ENCODE results near the gene LRWD1. TPM values are rescaled to one million over a fixed set of nuclear protein-coding genes. Genes with fewer than 3 reads are reported as not detected.
"Not testable (repeated sequence)": the region's sequence is repeated elsewhere in the genome, so short reads cannot be mapped to it uniquely, and the experiment has no call there.

Gene LRWD1
- total RNA-seq, 1 donor from 2014 or later, result 22.1 TPM

DNA sequence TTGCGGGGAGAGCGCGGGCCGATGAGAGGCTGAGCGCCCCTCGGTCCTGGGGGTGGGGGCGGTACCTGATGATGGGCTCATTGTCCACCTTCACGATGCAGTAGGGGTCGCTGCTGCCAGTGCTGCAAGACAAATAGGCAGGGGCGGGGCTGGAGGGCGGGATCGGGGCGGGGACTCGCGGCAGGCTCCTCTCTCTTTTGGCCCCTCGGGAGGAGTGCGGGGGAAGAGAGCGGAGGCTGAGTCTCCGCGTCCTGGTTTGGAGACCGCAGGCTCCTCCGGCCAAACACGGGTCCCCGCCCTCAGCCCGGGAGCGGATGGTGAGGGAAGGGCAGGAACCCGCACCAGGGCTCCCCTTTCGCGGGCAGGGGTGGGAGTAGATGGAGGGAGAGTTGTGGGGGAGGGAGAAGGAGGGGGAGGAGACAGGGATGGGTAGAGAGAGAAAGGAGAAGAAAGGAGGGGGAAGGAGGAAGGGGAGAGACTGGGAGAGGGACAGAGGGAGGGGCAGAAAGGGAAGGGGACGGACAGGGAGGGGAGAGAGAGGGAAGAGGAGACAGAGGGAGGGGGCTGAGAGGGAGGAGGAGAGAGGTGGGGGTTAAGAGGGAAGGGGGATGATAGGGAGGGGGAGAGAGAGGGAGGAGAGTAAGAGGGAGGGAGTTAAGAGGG, 47.2 kb downstream of the LRWD1 start:
- H3K27me3 Mint-ChIP-seq (ENCODE audit: unreplicated experiment); H3K36me3 Mint-ChIP-seq (ENCODE audit: unreplicated experiment); H3K27ac Mint-ChIP-seq (ENCODE audit: unreplicated experiment); H3K4me1 Mint-ChIP-seq (ENCODE audit: unreplicated experiment); H3K4me3 Mint-ChIP-seq (ENCODE audit: unreplicated experiment); DNase-seq (ENCODE audit: extremely low spot score, unreplicated experiment); H3K9me3 Mint-ChIP-seq (ENCODE audit: unreplicated experiment): not testable (repeated sequence)

- H3K27me3 Mint-ChIP-seq (ENCODE audit: unreplicated experiment); H3K4me1 Mint-ChIP-seq (ENCODE audit: unreplicated experiment); H3K27ac Mint-ChIP-seq (ENCODE audit: unreplicated experiment); H3K9me3 Mint-ChIP-seq (ENCODE audit: unreplicated experiment); DNase-seq (ENCODE audit: extremely low spot score, unreplicated experiment); H3K36me3 Mint-ChIP-seq (ENCODE audit: unreplicated experiment); H3K4me3 Mint-ChIP-seq (ENCODE audit: unreplicated experiment): not testable (repeated sequence)
Measured at GRCh38 chr7:102512642-102513221, 47.9 kb downstream of the LRWD1 start.

GRCh38 chr7:102514881-102515721, 50.3 kb downstream of the LRWD1 start:
- H3K36me3 Mint-ChIP-seq (ENCODE audit: unreplicated experiment); H3K27ac Mint-ChIP-seq (ENCODE audit: unreplicated experiment); H3K27me3 Mint-ChIP-seq (ENCODE audit: unreplicated experiment); H3K4me3 Mint-ChIP-seq (ENCODE audit: unreplicated experiment); DNase-seq (ENCODE audit: extremely low spot score, unreplicated experiment); H3K4me1 Mint-ChIP-seq (ENCODE audit: unreplicated experiment); H3K9me3 Mint-ChIP-seq (ENCODE audit: unreplicated experiment): not testable (repeated sequence)

DNA sequence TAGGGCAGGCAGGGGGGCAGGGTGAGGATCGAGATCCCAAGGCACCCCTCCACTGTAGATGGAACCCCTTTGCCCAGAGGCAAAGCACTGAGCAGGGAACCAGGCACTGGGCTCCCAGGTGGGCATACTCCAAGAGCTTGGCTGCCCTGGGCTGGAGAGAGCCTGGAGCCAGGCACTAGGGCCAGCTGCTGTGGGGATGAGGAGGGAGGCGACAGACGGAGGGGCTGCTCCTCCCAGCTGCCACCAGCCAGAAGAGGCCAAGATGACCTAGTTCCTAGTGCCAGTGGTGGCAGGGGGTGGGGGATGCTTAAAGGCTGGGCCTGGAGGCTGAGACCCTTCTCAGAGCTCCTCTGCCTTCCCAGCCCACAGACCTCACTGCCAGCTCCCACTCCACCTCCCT, 51.1 kb downstream of the LRWD1 start:
- not testable (repeated sequence) for H3K4me3 Mint-ChIP-seq (ENCODE audit: unreplicated experiment); H3K27ac Mint-ChIP-seq (ENCODE audit: unreplicated experiment); H3K27me3 Mint-ChIP-seq (ENCODE audit: unreplicated experiment); H3K9me3 Mint-ChIP-seq (ENCODE audit: unreplicated experiment); H3K4me1 Mint-ChIP-seq (ENCODE audit: unreplicated experiment); H3K36me3 Mint-ChIP-seq (ENCODE audit: unreplicated experiment); DNase-seq (ENCODE audit: extremely low spot score, unreplicated experiment)

DNA sequence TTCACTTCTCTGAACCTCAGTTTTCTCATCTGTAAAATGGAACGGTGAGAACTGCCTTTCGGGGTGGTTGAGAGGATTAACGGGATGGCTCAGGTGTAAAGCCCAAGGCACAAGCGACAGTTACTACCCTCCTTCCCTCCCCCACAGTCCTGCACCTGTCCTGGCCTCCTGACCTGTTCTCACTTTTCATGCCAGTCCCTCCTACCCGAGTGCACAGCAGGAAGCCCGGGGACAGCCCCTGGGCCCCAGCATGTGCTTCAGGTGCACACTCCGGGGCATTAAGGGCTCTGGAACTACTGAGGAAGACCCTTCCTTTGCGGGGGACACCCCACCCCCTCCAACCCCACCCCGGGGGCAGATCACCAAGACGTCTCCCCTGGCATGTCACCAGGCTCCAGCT, 52.2 kb downstream of the LRWD1 start:
- not testable (repeated sequence) for H3K4me3 Mint-ChIP-seq (ENCODE audit: unreplicated experiment); H3K9me3 Mint-ChIP-seq (ENCODE audit: unreplicated experiment); H3K4me1 Mint-ChIP-seq (ENCODE audit: unreplicated experiment); H3K27me3 Mint-ChIP-seq (ENCODE audit: unreplicated experiment); H3K36me3 Mint-ChIP-seq (ENCODE audit: unreplicated experiment); DNase-seq (ENCODE audit: extremely low spot score, unreplicated experiment); H3K27ac Mint-ChIP-seq (ENCODE audit: unreplicated experiment)

DNA sequence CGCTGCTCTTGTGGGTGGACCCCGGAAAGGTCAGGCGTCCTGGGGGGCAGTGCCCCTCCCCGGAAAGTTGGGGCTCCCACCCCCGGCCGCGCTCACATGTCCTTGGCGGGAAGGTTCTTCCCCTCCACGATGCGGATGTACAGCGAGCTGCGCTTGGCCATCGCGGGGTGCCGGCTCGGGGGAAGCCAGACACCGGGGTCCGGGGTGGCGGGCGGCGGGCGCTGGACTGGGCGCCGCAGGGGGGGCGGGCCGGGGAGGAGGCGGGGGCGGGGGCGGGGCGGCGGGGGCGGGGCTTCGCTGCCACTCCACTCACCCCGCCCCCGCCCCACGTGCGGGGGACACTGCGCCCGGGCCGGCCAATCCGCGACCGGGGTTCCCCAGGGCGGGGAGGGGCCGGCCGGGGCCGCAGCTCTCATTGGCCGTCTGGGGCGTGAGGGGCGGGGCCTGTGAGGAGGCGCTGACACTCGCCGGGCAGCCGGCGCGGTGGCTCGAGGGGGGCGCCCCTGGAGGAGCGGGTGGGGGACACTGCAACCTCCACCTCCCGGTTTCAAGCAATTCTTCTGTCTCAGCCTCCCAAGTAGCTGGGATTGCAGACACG, 52.9 kb downstream of the LRWD1 start, which contains the start of gene RASA4B:
Gene RASA4B (minus strand): TSS at position 228 of the 598 bp plus-strand sequence. CDS start 67 bp downstream, at position 161.
- DNase-seq (ENCODE audit: extremely low spot score, unreplicated experiment); H3K4me1 Mint-ChIP-seq (ENCODE audit: unreplicated experiment); H3K27me3 Mint-ChIP-seq (ENCODE audit: unreplicated experiment); H3K9me3 Mint-ChIP-seq (ENCODE audit: unreplicated experiment); H3K36me3 Mint-ChIP-seq (ENCODE audit: unreplicated experiment); H3K4me3 Mint-ChIP-seq (ENCODE audit: unreplicated experiment); H3K27ac Mint-ChIP-seq (ENCODE audit: unreplicated experiment): not testable (repeated sequence)

- H3K4me1 Mint-ChIP-seq (ENCODE audit: unreplicated experiment); DNase-seq (ENCODE audit: extremely low spot score, unreplicated experiment): not testable (repeated sequence)
Measured at GRCh38 chr7:102520797-102521196, 56.0 kb downstream of the LRWD1 start.

More at GRCh38 chr7:102520797-102521196, 56.0 kb downstream of the LRWD1 start:
- not testable (repeated sequence) for H3K9me3 Mint-ChIP-seq (ENCODE audit: unreplicated experiment); H3K36me3 Mint-ChIP-seq (ENCODE audit: unreplicated experiment); H3K4me3 Mint-ChIP-seq (ENCODE audit: unreplicated experiment); H3K27me3 Mint-ChIP-seq (ENCODE audit: unreplicated experiment); H3K27ac Mint-ChIP-seq (ENCODE audit: unreplicated experiment)

Small RNA genes within 50 kb of the gene (microRNA-seq; reads per million reads assigned to microRNA genes)
- not detected for gene MIR4467 (ENCODE audit: unreplicated experiment)
- 1.6 reads per million for gene MIR5090 (ENCODE audit: unreplicated experiment)

Other genes starting within 250 kb of the LRWD1 start
- 8.3 and 8.9 TPM in 2 replicates for gene SH2B2, start 178.1 kb upstream of the LRWD1 start, total RNA-seq
- gene SPDYE6, start 108.5 kb upstream of the LRWD1 start, total RNA-seq, result not detected in 2 replicates
- 30.1 and 32.2 TPM in 2 replicates for gene PRKRIP1, start 68.6 kb upstream of the LRWD1 start, total RNA-seq
- gene ORAI2, start 31.4 kb upstream of the LRWD1 start, total RNA-seq, result 46.3 and 47.8 TPM in 2 replicates
- gene ALKBH4, start 121 bp upstream of the LRWD1 start, total RNA-seq, result 11.9 and 13.9 TPM in 2 replicates
- gene POLR2J, start 13.9 kb downstream of the LRWD1 start, total RNA-seq, result 45.2 and 45.4 TPM in 2 replicates
- 7.4 and 11.7 TPM in 2 replicates for gene RASA4B, start 52.8 kb downstream of the LRWD1 start, total RNA-seq
- 7.9 and 11.0 TPM in 2 replicates for gene UPK3BL2, start 78.7 kb downstream of the LRWD1 start, total RNA-seq
- not detected in 2 replicates for gene SPDYE2, start 86.2 kb downstream of the LRWD1 start, total RNA-seq
- 24.1 and 27.1 TPM in 2 replicates for gene POLR2J3, start 107.6 kb downstream of the LRWD1 start, total RNA-seq
- gene RASA4, start 151.8 kb downstream of the LRWD1 start, total RNA-seq, result 26.1 and 27.0 TPM in 2 replicates
- gene UPK3BL1, start 177.8 kb downstream of the LRWD1 start, total RNA-seq, result 16.4 and 20.6 TPM in 2 replicates
- gene SPDYE2B, start 185.3 kb downstream of the LRWD1 start, total RNA-seq, result not detected in 2 replicates
- gene POLR2J2, start 206.7 kb downstream of the LRWD1 start, total RNA-seq, result 6.5 and 6.7 TPM in 2 replicates

Measured in osteocyte (in vitro differentiated cells).